GM18519 (cell line): ENCODE results near the gene SENP7.
"Not testable (repeated sequence)": the region's sequence is repeated elsewhere in the genome, so short reads cannot be mapped to it uniquely, and the experiment has no call there.

Experiments used
- ATAC-seq: cut with Tn5 transposase; IDR thresholded peaks from one replicate; pipeline ENCODE4 v1.9.1; 2021; ENCODE audit warnings: mild to moderate bottlenecking, moderate library complexity; ENCODE audit not compliant: unreplicated experiment, low FRiP score

SENP7 gene

GRCh38 chr3:101527441-101527840, 14.4 kb upstream of the SENP7 start:
- ATAC-seq: no peak

GRCh38 chr3:101521211-101521701, 8.2 kb upstream of the SENP7 start:
- ATAC-seq: no peak

- ATAC-seq: no peak
Measured at GRCh38 chr3:101519685-101520365, 6.8 kb upstream of the SENP7 start.

- peak; percentile 99 for ATAC-seq
Measured at GRCh38 chr3:101518421-101518871, 5.4 kb upstream of the SENP7 start.

- no peak for ATAC-seq
Measured at GRCh38 chr3:101513419-101513986, 491 bp upstream of the SENP7 start.

- no peak for ATAC-seq
Measured at GRCh38 chr3:101512396-101512645, 691 bp downstream of the SENP7 start.

- no peak for ATAC-seq
Measured at GRCh38 chr3:101509811-101510210, 3.2 kb downstream of the SENP7 start.

- no peak for ATAC-seq
Measured at GRCh38 chr3:101509281-101509680, 3.7 kb downstream of the SENP7 start.

- ATAC-seq: no peak
Measured at GRCh38 chr3:101501783-101502182, 11.2 kb downstream of the SENP7 start.

- no peak for ATAC-seq
Measured at GRCh38 chr3:101500208-101500607, 12.8 kb downstream of the SENP7 start.

- ATAC-seq: no peak
Measured at GRCh38 chr3:101497803-101498202, 15.2 kb downstream of the SENP7 start.

GRCh38 chr3:101495552-101495951, 17.5 kb downstream of the SENP7 start:
- ATAC-seq: no peak

GRCh38 chr3:101484805-101485620, 28.0 kb downstream of the SENP7 start:
- ATAC-seq: no peak

- no peak for ATAC-seq
Measured at GRCh38 chr3:101478980-101479379, 34.0 kb downstream of the SENP7 start.

GRCh38 chr3:101474841-101475552, 38.0 kb downstream of the SENP7 start:
- not testable (repeated sequence) for ATAC-seq

- ATAC-seq: not testable (repeated sequence)
Measured at GRCh38 chr3:101468676-101469075, 44.3 kb downstream of the SENP7 start.

- ATAC-seq: not testable (repeated sequence)
Measured at GRCh38 chr3:101467310-101467663, 45.7 kb downstream of the SENP7 start.

GRCh38 chr3:101466465-101467309, 46.3 kb downstream of the SENP7 start:
- ATAC-seq: no peak

- no peak for ATAC-seq
Measured at GRCh38 chr3:101464235-101464634, 48.8 kb downstream of the SENP7 start.

GRCh38 chr3:101461451-101461850, 51.6 kb downstream of the SENP7 start:
- no peak for ATAC-seq
